ENCODE data around the gene JMJD4. TPM values are rescaled to one million over a fixed set of nuclear protein-coding genes. Genes with fewer than 3 reads are reported as not detected.

The JMJD4 gene
- 10 to 100 TPM; 10.8 to 35.1 (median 33.5) TPM for total RNA-seq
- 22.0 TPM for total RNA-seq (2013)
- 19.4 to 89.9 (median 61.8) reads per million in 29 experiments for total RNA-seq

- ChIA-PET CTCF (no interaction called here), POLR2A (no interaction called here)
- Mint-ChIP-seq H3K4me3 (peak within 1 kb of the TSS; percentile 83 to 92 (median 89)), H3K36me3 (peaks cover 2% of the 10 kb centered on the region), H3K27me3 (no peaks in the 10 kb centered on the region), H3K9me3 (no peaks in the 10 kb centered on the region), H3K27ac (peak within 1 kb of the TSS; percentile 77 to 84), H3K4me1 (peaks cover 50 to 58% (median 57%) of the 10 kb centered on the region in 3 donors)
- DNase-seq (peak; percentile 77 to 95 (median 88)), ATAC-seq (replicated peaks in 1 of 4) (peak; percentile 91 to 94 (median 92))
- Histone ChIP-seq H3K27me3 (replicated peaks in 1 of 2; ENCODE audit: control insufficient read depth in 2 of 2, extremely low read depth in 1 of 2, insufficient read depth in 2 of 2, low read length in 1 of 2) (no peaks in the 10 kb centered on the region), H3K36me3 (ENCODE audit: control insufficient read depth in 2 of 2, extremely low read depth in 1 of 2, insufficient read depth in 1 of 2, low read length in 1 of 2) (peaks cover 7 to 12% of the 10 kb centered on the region in 2 donors), H3K4me1 (ENCODE audit: control insufficient read depth in 1 of 2, extremely low read depth in 1 of 2, insufficient read depth in 2 of 2, low read length in 2 of 2) (peaks cover 11 to 51% of the 10 kb centered on the region in 2 experiments), H3K27ac (ENCODE audit: low read length) (peak within 1 kb of the TSS; percentile 38), H3K9me3 (no peaks in the 10 kb centered on the region), H3K4me3 (ENCODE audit: control insufficient read depth in 1 of 2, extremely low read depth in 1 of 2, low read length in 1 of 2) (peak within 1 kb of the TSS; percentile 70 to 75)
- WGBS (ENCODE audit: insufficient coverage): under 1% methylated on average over 81 of the region's 83 CpGs
These were observed at the start of gene JMJD4, which contains the start of gene SNAP47 for GRCh38 chr1:227734856-227735538. Gene JMJD4 (minus strand): TSS chr1:227735302. CDS start chr1:227735273, 29 bp downstream. Gene SNAP47 (plus strand): TSS chr1:227735435. CDS start chr1:227747737, 12,302 bp downstream.

GRCh38 chr1:227782226-227782625 is 47.1 kb upstream of the JMJD4 start:
- H3K9me3 Mint-ChIP-seq: no peaks in the 10 kb centered on the region
- no peak overlapping the region for H3K27ac Mint-ChIP-seq
- DNase-seq: no peak

GRCh38 chr1:227781314-227781930 is 46.3 kb upstream of the JMJD4 start:
- H3K36me3 ChIP-seq (ENCODE audit: control insufficient read depth in 2 of 2, extremely low read depth in 1 of 2, insufficient read depth in 1 of 2, low read length in 1 of 2): peaks cover 0 to 11% of the 10 kb centered on the region in 2 donors

More at GRCh38 chr1:227782226-227782625, 47.1 kb upstream of the JMJD4 start:
- Histone ChIP-seq H3K27ac (ENCODE audit: low read length) (no peak overlapping the region), H3K9me3 (no peaks in the 10 kb centered on the region), H3K36me3 (ENCODE audit: control insufficient read depth in 2 of 2, extremely low read depth in 1 of 2, insufficient read depth in 1 of 2, low read length in 1 of 2) (peaks cover 0 to 11% of the 10 kb centered on the region in 2 donors), H3K4me3 (ENCODE audit: control insufficient read depth in 1 of 2, extremely low read depth in 1 of 2, low read length in 1 of 2) (no peak overlapping the region), H3K4me1 (ENCODE audit: control insufficient read depth in 1 of 2, extremely low read depth in 1 of 2, insufficient read depth in 2 of 2, low read length in 2 of 2) (peaks cover 0 to 14% of the 10 kb centered on the region in 2 experiments), H3K27me3 (replicated peaks in 1 of 2; ENCODE audit: control insufficient read depth in 2 of 2, extremely low read depth in 1 of 2, insufficient read depth in 2 of 2, low read length in 1 of 2) (peaks cover 0 to 8% of the 10 kb centered on the region in 2 experiments)
- Mint-ChIP-seq H3K4me1 (peaks cover 13 to 16% (median 16%) of the 10 kb centered on the region in 3 donors), H3K36me3 (peaks cover 8% of the 10 kb centered on the region), H3K27me3 (no peaks in the 10 kb centered on the region), H3K4me3 (no peak overlapping the region)
- ChIA-PET CTCF (no interaction called here), POLR2A (no interaction called here)
- no CpG with 5 or more reads among the region's 4 CpGs for WGBS (ENCODE audit: insufficient coverage)
- no peak for ATAC-seq (replicated peaks in 1 of 4)

GRCh38 chr1:227780101-227781044 is 45.3 kb upstream of the JMJD4 start:
- Mint-ChIP-seq H3K9me3 (no peaks in the 10 kb centered on the region), H3K4me3 (no peak overlapping the region), H3K27ac (no peak overlapping the region), H3K4me1 (peaks cover 0 to 3% (median 3%) of the 10 kb centered on the region in 3 donors), H3K27me3 (no peaks in the 10 kb centered on the region), H3K36me3 (peaks cover 14% of the 10 kb centered on the region)
- Histone ChIP-seq H3K27ac (ENCODE audit: low read length) (no peak overlapping the region), H3K9me3 (no peaks in the 10 kb centered on the region), H3K4me3 (ENCODE audit: control insufficient read depth in 1 of 2, extremely low read depth in 1 of 2, low read length in 1 of 2) (no peak overlapping the region), H3K27me3 (replicated peaks in 1 of 2; ENCODE audit: control insufficient read depth in 2 of 2, extremely low read depth in 1 of 2, insufficient read depth in 2 of 2, low read length in 1 of 2) (no peaks in the 10 kb centered on the region), H3K36me3 (ENCODE audit: control insufficient read depth in 2 of 2, extremely low read depth in 1 of 2, insufficient read depth in 1 of 2, low read length in 1 of 2) (peaks cover under 1 to 16% of the 10 kb centered on the region in 2 donors), H3K4me1 (ENCODE audit: control insufficient read depth in 1 of 2, extremely low read depth in 1 of 2, insufficient read depth in 2 of 2, low read length in 2 of 2) (peaks cover 0 to 10% of the 10 kb centered on the region in 2 experiments)
- POLR2A ChIA-PET: no interaction called here
- 88% methylated on average over 19 of the region's 23 CpGs for WGBS (ENCODE audit: insufficient coverage)
- DNase-seq (peak in 2 of 35 experiments; percentile 4 to 19), ATAC-seq (replicated peaks in 1 of 4) (no peak)
- CTCF ChIA-PET: interaction anchor here in 1 of 2 donors (0.6 kb wide), 1 partner anchor 1749 kb away, joined by 4 read pairs; no protein-coding TSS in a partner anchor

More at GRCh38 chr1:227781314-227781930, 46.3 kb upstream of the JMJD4 start:
- Mint-ChIP-seq H3K4me1 (peaks cover 7 to 11% (median 10%) of the 10 kb centered on the region in 3 donors), H3K27me3 (no peaks in the 10 kb centered on the region), H3K9me3 (no peaks in the 10 kb centered on the region), H3K4me3 (no peak overlapping the region), H3K27ac (no peak overlapping the region), H3K36me3 (peaks cover 10% of the 10 kb centered on the region)
- ATAC-seq (replicated peaks in 1 of 4) (no peak), DNase-seq (peak in 2 of 35 experiments; percentile 5 to 11)
- Histone ChIP-seq H3K9me3 (no peaks in the 10 kb centered on the region), H3K27ac (ENCODE audit: low read length) (no peak overlapping the region), H3K4me3 (ENCODE audit: control insufficient read depth in 1 of 2, extremely low read depth in 1 of 2, low read length in 1 of 2) (no peak overlapping the region), H3K4me1 (ENCODE audit: control insufficient read depth in 1 of 2, extremely low read depth in 1 of 2, insufficient read depth in 2 of 2, low read length in 2 of 2) (peaks cover 0 to 7% of the 10 kb centered on the region in 2 experiments), H3K27me3 (replicated peaks in 1 of 2; ENCODE audit: control insufficient read depth in 2 of 2, extremely low read depth in 1 of 2, insufficient read depth in 2 of 2, low read length in 1 of 2) (peaks cover 0 to under 1% of the 10 kb centered on the region in 2 experiments)
- WGBS (ENCODE audit: insufficient coverage): 97% methylated on average over 14 of the region's 15 CpGs
- CTCF ChIA-PET: no interaction called here
- POLR2A ChIA-PET: no interaction called here

GRCh38 chr1:227779685-227780084 is 44.6 kb upstream of the JMJD4 start:
- peaks cover 0 to 14% of the 10 kb centered on the region in 2 experiments for H3K4me1 ChIP-seq (ENCODE audit: control insufficient read depth in 1 of 2, extremely low read depth in 1 of 2, insufficient read depth in 2 of 2, low read length in 2 of 2)
- H3K4me3 Mint-ChIP-seq: no peak overlapping the region
- no peaks in the 10 kb centered on the region for H3K27me3 ChIP-seq (replicated peaks in 1 of 2; ENCODE audit: control insufficient read depth in 2 of 2, extremely low read depth in 1 of 2, insufficient read depth in 2 of 2, low read length in 1 of 2)
- no peaks in the 10 kb centered on the region for H3K9me3 ChIP-seq
- H3K36me3 Mint-ChIP-seq: peaks cover 14% of the 10 kb centered on the region
- no peaks in the 10 kb centered on the region for H3K9me3 Mint-ChIP-seq
- H3K27ac ChIP-seq (ENCODE audit: low read length): no peak overlapping the region
- ChIA-PET POLR2A (no interaction called here), CTCF (no interaction called here)
- DNase-seq (peak in 1 of 35 experiments; percentile 15), ATAC-seq (replicated peaks in 1 of 4) (no peak)
- H3K4me1 Mint-ChIP-seq: peaks cover under 1 to 7% (median 6%) of the 10 kb centered on the region in 3 donors
- H3K36me3 ChIP-seq (ENCODE audit: control insufficient read depth in 2 of 2, extremely low read depth in 1 of 2, insufficient read depth in 1 of 2, low read length in 1 of 2): peaks cover 5 to 16% of the 10 kb centered on the region in 2 donors
- H3K27ac Mint-ChIP-seq: peak overlapping the region in 1 of 2 donors; percentile 11
- H3K4me3 ChIP-seq (ENCODE audit: control insufficient read depth in 1 of 2, extremely low read depth in 1 of 2, low read length in 1 of 2): no peak overlapping the region
- H3K27me3 Mint-ChIP-seq: no peaks in the 10 kb centered on the region
- 100% methylated on average over 3 of the region's 7 CpGs for WGBS (ENCODE audit: insufficient coverage)

Data from T-cell (primary cell).